HepG2 (cell line): ENCODE results near the gene SMIM41. TPM values are rescaled to one million over a fixed set of nuclear protein-coding genes. Genes with fewer than 3 reads are reported as not detected.

ENCODE experiments used
- ARHGAP35 ChIP-seq: sonication (generic); formaldehyde crosslinking; IDR thresholded peaks from 2 replicates; pipeline ENCODE4 v1.9.0; 2022; ENCODE audit warnings: mild to moderate bottlenecking, inconsistent platforms, moderate library complexity, missing genetic modification reagents, borderline replicate concordance
- CC2D1A ChIP-seq: sonication (generic); formaldehyde crosslinking; IDR thresholded peaks from 2 replicates; pipeline ENCODE4 v1.8.1; 2023; ENCODE audit warnings: mild to moderate bottlenecking, missing genetic modification reagents
- CEBPG ChIP-seq: IDR thresholded peaks from 2 replicates; pipeline ENCODE4 v1.6.1; 2016
- EP300 ChIP-seq, 3 experiments: sonication (generic) in 1 of 3; formaldehyde crosslinking in 1 of 3; IDR thresholded peaks; 2 replicates each; pipeline versions ENCODE4 v1.5.1 to v1.6.1; 2011 to 2020; ENCODE audit warnings: low read depth in 2 of 3, low read length in 2 of 3, borderline replicate concordance in 1 of 3, improper control_type of control experiment in 1 of 3, mild to moderate bottlenecking in 1 of 3, missing genetic modification reagents in 1 of 3, moderate library complexity in 1 of 3
- FOXJ3 ChIP-seq: sonication (generic); formaldehyde crosslinking; IDR thresholded peaks from 2 replicates; pipeline ENCODE4 v1.4.0; 2020; ENCODE audit warnings: missing genetic modification reagents, mild to moderate bottlenecking, borderline replicate concordance
- ISX ChIP-seq: sonication (generic); formaldehyde crosslinking; conservative IDR thresholded peaks from 2 replicates; pipeline ENCODE4 v1.5.0; 2020; ENCODE audit warnings: missing genetic modification reagents
- KLF9 ChIP-seq: IDR thresholded peaks from 2 replicates; pipeline ENCODE4 v1.6.1; 2016; ENCODE audit warnings: low read depth
- MIER3 ChIP-seq: IDR thresholded peaks from 2 replicates; pipeline ENCODE4 v1.6.1; 2016; ENCODE audit warnings: missing compliant biosample characterization, borderline replicate concordance
- MTF2 ChIP-seq: sonication (generic); formaldehyde crosslinking; IDR thresholded peaks from 2 replicates; pipeline ENCODE4 v1.5.0; 2020; ENCODE audit warnings: missing genetic modification reagents, borderline replicate concordance
- NKX3-1 ChIP-seq: sonication (generic); formaldehyde crosslinking; IDR thresholded peaks from 2 replicates; pipeline ENCODE4 v1.5.0; 2020; ENCODE audit warnings: missing genetic modification reagents
- NPAS2 ChIP-seq: sonication (generic); formaldehyde crosslinking; IDR thresholded peaks from 2 replicates; pipeline ENCODE4 v1.8.0; 2022; ENCODE audit warnings: mild to moderate bottlenecking, missing genetic modification reagents, borderline replicate concordance
- RAD21 ChIP-seq: fragments of 450-650 bp; formaldehyde crosslinking; IDR thresholded peaks from 2 replicates; pipeline ENCODE4 v1.5.0; 2020; ENCODE audit warnings: mild to moderate bottlenecking
- RXRA ChIP-seq: sonication (generic); formaldehyde crosslinking; IDR thresholded peaks from 2 replicates; pipeline ENCODE4 v1.5.1; 2020; ENCODE audit warnings: missing genetic modification reagents
- SMYD3 ChIP-seq: sonication (generic); formaldehyde crosslinking; IDR thresholded peaks from 2 replicates; pipeline ENCODE4 v1.8.1; 2023; ENCODE audit warnings: mild to moderate bottlenecking, missing genetic modification reagents
- SNAPC5 ChIP-seq: sonication (generic); formaldehyde crosslinking; IDR thresholded peaks from 2 replicates; pipeline ENCODE4 v1.8.1; 2023; ENCODE audit warnings: mild to moderate bottlenecking, missing genetic modification reagents, borderline replicate concordance
- TCF7L2 ChIP-seq: IDR thresholded peaks from 2 replicates; pipeline ENCODE4 v1.6.1; 2011; ENCODE audit warnings: mild to moderate bottlenecking, low read depth, low read length, moderate library complexity
- ZBTB34 ChIP-seq: sonication (generic); formaldehyde crosslinking; IDR thresholded peaks from 2 replicates; pipeline ENCODE4 v1.8.0; 2022; ENCODE audit warnings: mild to moderate bottlenecking, missing genetic modification reagents
- ZMAT5 ChIP-seq: sonication (generic); formaldehyde crosslinking; IDR thresholded peaks from 2 replicates; pipeline ENCODE4 v1.5.0; 2020; ENCODE audit warnings: mild to moderate bottlenecking, low read depth, missing genetic modification reagents, borderline replicate concordance
- ZNF225 ChIP-seq: sonication (generic); formaldehyde crosslinking; IDR thresholded peaks from 2 replicates; pipeline ENCODE4 v1.4.0; 2020; ENCODE audit warnings: mild to moderate bottlenecking, missing genetic modification reagents
- ZNF24 ChIP-seq: fragments of 450-650 bp; IDR thresholded peaks from 2 replicates; pipeline ENCODE4 v1.6.1; 2017; ENCODE audit warnings: antibody characterized with exemption, mild to moderate bottlenecking
- ZNF350 ChIP-seq: sonication (generic); formaldehyde crosslinking; IDR thresholded peaks from 2 replicates; pipeline ENCODE4 v1.4.0; 2020; ENCODE audit warnings: mild to moderate bottlenecking, low read depth, missing genetic modification reagents, borderline replicate concordance
- ZNF367 ChIP-seq: sonication (generic); formaldehyde crosslinking; IDR thresholded peaks from 2 replicates; pipeline ENCODE4 v1.4.0; 2020; ENCODE audit warnings: missing genetic modification reagents, borderline replicate concordance
- ZNF431 ChIP-seq: sonication (generic); formaldehyde crosslinking; IDR thresholded peaks from 2 replicates; pipeline ENCODE4 v1.9.0; 2022; ENCODE audit warnings: missing genetic modification reagents, low read depth, mild to moderate bottlenecking, borderline replicate concordance
- ZNF446 ChIP-seq: sonication (generic); formaldehyde crosslinking; IDR thresholded peaks from 2 replicates; pipeline ENCODE4 v1.5.0; 2020; ENCODE audit warnings: mild to moderate bottlenecking, missing genetic modification reagents
- ZNF512 ChIP-seq: sonication (generic); formaldehyde crosslinking; IDR thresholded peaks from 2 replicates; pipeline ENCODE4 v1.4.0; 2020; ENCODE audit warnings: mild to moderate bottlenecking, missing genetic modification reagents
- ZNF576 ChIP-seq: sonication (generic); formaldehyde crosslinking; IDR thresholded peaks from 2 replicates; pipeline ENCODE4 v1.4.0; 2020; ENCODE audit warnings: mild to moderate bottlenecking, missing genetic modification reagents
- ZNF605 ChIP-seq: sonication (generic); formaldehyde crosslinking; IDR thresholded peaks from 2 replicates; pipeline ENCODE4 v1.8.0; 2022; ENCODE audit warnings: mild to moderate bottlenecking, missing genetic modification reagents
- ZNF709 ChIP-seq: sonication (generic); formaldehyde crosslinking; IDR thresholded peaks from 2 replicates; pipeline ENCODE4 v1.5.0; 2020; ENCODE audit warnings: mild to moderate bottlenecking, missing genetic modification reagents
- ZNF772 ChIP-seq: sonication (generic); formaldehyde crosslinking; IDR thresholded peaks from 2 replicates; pipeline ENCODE4 v1.5.0; 2020; ENCODE audit warnings: mild to moderate bottlenecking, missing genetic modification reagents
- polyA plus RNA-seq, 8 experiments: library from polyadenylated mRNA; depleted of rRNA in 3 of 8; stranded (reverse) in 7 of 8; unstranded in 1 of 8; fragments of >200 nt; fragmentation: Illumina TruSeq in 4 of 8; extraction: Trizol in 4 of 8; gene quantifications; 2 replicates each; pipeline versions ENCODE4 v1.2.1 to v1.2.3, GENCODE V29; 2011 to 2016; ENCODE audit warnings: low read depth in 4 of 8, missing spikeins in 1 of 8, mixed read lengths in 1 of 8; ENCODE audit not compliant: insufficient read depth in 1 of 8
- total RNA-seq, 5 experiments: library from RNA; depleted of rRNA; stranded (reverse); fragments of >200 nt; fragmentation: Illumina TruSeq; extraction: Trizol; gene quantifications; 2 replicates each; pipeline ENCODE4 v1.2.3, GENCODE V29; 2016; ENCODE audit warnings: low read depth in 1 of 5

Gene SMIM41
- total and polyA plus RNA-seq, 2 of the 13 experiments (the other 11 are each of a cell fraction or from before 2014, with no cell fraction given) = not detected

- no peak for TF ChIP-seq ZNF512 (CRISPR knock-in tag)
- no peak for TF ChIP-seq ZNF446
- TF ChIP-seq RXRA (CRISPR knock-in tag) = no peak
- no peak for TF ChIP-seq KLF9 (CRISPR knock-in tag)
- no peak for TF ChIP-seq ZNF225 (CRISPR knock-in tag)
- no peak for TF ChIP-seq ZMAT5
- TF ChIP-seq ZNF367 (CRISPR knock-in tag) = no peak
- TF ChIP-seq FOXJ3 (CRISPR knock-in tag) = 0 out of 2 replicates have a peak, but pooled peaks have one; percentile 27
- no peak for TF ChIP-seq MIER3 (CRISPR knock-in tag)
- no peak for TF ChIP-seq CEBPG (CRISPR knock-in tag)
- TF ChIP-seq ZNF709 = no peak
- TF ChIP-seq ZNF431 (CRISPR knock-in tag) = no peak
- no peak for TF ChIP-seq ZNF350
- TF ChIP-seq EP300 (IDR thresholded peaks at IDR 0.05; ENCODE audit: low read depth in 2 of 2, low read length in 2 of 2) = no peak
- no peak for TF ChIP-seq EP300 (CRISPR knock-in tag; IDR thresholded peaks at IDR 0.05; ENCODE audit: borderline replicate concordance)
- no peak for TF ChIP-seq TCF7L2
- TF ChIP-seq ZNF24 = no peak
- no peak for TF ChIP-seq RAD21
- TF ChIP-seq ZNF576 = no peak
- TF ChIP-seq ISX (CRISPR knock-in tag) = no peak
- no peak for TF ChIP-seq NPAS2 (CRISPR knock-in tag)
- TF ChIP-seq SNAPC5 (CRISPR knock-in tag) = no peak
- TF ChIP-seq ZNF605 (CRISPR knock-in tag) = peak; percentile 79
- TF ChIP-seq ARHGAP35 (CRISPR knock-in tag) = no peak
- TF ChIP-seq ZBTB34 = no peak
- TF ChIP-seq CC2D1A = no peak
- TF ChIP-seq MTF2 (CRISPR knock-in tag) = no peak
- TF ChIP-seq ZNF772 = no peak
- TF ChIP-seq SMYD3 = 0 out of 2 replicates have a peak, but pooled peaks have one; percentile 50
- no peak for TF ChIP-seq NKX3-1 (CRISPR knock-in tag)
Observed at GRCh38 chr12:52082026-52082668, 2.6 kb downstream of the SMIM41 start (continued).
